Measurements from ENCODE around the gene SUSD4.

The SUSD4 gene

GRCh38 chr1:223231581-223231980 is 132.4 kb downstream of the SUSD4 start:
- Mint-ChIP-seq H3K27ac (no peak overlapping the region), H3K27me3 (peaks cover 27% of the 10 kb centered on the region), H3K9me3 (peaks cover 3% of the 10 kb centered on the region), H3K4me3 (no peak overlapping the region), H3K36me3 (no peaks in the 10 kb centered on the region), H3K4me1 (no peaks in the 10 kb centered on the region)
- ATAC-seq = no peak

DNA sequence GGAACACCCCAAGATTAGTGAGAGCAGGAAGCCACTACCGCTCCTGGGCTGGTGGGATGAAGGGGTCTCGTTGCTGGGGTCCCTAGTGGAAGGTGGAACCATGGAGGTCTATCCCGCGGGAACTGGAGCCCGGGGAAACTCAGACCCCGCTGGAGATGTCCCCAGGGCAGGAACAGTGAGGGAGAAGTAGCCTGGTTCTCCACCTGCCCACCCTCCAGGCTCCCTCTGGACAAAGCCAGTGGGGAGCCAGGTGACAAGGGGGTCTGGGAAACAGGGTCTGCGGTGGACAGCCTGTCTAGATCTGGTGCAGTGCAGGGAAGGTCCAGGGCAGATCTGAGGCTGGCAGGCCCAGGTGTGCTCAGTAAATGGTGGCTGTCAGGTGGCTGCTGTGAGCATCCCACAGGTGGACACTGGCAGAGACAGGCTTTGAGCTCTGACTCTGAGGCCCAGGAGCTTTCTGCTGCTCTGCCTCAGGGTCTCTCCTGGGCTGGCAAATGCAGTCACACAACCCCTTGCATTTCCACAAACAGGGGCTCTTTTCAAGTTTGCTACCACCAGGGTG is 132.9 kb downstream of the SUSD4 start:
- peaks cover 31% of the 10 kb centered on the region for H3K27me3 Mint-ChIP-seq
- no peaks in the 10 kb centered on the region for H3K36me3 Mint-ChIP-seq
- ATAC-seq = no peak
- H3K4me1 Mint-ChIP-seq = no peaks in the 10 kb centered on the region
- H3K4me3 Mint-ChIP-seq = no peak overlapping the region
- peaks cover 3% of the 10 kb centered on the region for H3K9me3 Mint-ChIP-seq
- H3K27ac Mint-ChIP-seq = no peak overlapping the region

DNA sequence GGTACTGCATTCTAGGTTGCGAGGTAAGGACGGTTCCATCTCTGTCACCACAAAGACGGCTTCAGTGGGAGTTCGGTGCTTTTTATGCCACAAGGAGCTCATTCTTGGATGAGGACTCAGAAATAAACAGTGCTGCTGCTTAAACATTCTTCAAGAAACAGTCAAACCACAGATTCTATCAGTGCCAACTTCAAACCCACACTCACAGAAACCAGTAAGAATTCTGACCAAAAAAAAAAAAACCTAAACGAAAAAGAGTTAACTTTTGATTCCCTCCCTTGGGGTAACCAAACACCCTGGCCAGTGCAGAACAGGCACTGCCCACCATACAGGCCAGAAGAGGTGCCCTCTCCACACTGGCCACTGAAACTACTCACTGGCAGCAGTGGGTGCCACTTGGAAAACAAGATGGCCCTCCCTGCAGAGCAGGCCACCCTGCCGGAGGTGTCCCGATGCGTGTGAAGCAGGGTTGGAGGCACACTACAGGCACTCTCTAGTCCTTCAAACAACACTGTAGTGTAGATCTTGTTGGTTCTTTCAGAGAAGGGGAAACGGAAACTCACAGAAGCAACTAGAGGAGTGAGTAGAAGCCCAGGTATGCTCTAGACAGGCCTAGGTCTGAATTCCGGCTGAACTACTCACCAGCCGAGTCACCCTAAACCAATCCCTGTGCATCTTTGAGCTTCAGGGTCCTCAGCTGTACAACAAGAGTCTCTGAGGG is 133.7 kb downstream of the SUSD4 start:
- no peaks in the 10 kb centered on the region for H3K4me1 Mint-ChIP-seq
- H3K27ac Mint-ChIP-seq = no peak overlapping the region
- H3K4me3 Mint-ChIP-seq = no peak overlapping the region
- peaks cover 39% of the 10 kb centered on the region for H3K27me3 Mint-ChIP-seq
- H3K9me3 Mint-ChIP-seq = no peaks in the 10 kb centered on the region
- no peak for ATAC-seq
- no peaks in the 10 kb centered on the region for H3K36me3 Mint-ChIP-seq

GRCh38 chr1:223229756-223230155 is 134.2 kb downstream of the SUSD4 start:
- no peak overlapping the region for H3K27ac Mint-ChIP-seq
- no peaks in the 10 kb centered on the region for H3K36me3 Mint-ChIP-seq
- peaks cover 45% of the 10 kb centered on the region for H3K27me3 Mint-ChIP-seq
- no peaks in the 10 kb centered on the region for H3K4me1 Mint-ChIP-seq
- ATAC-seq = no peak
- H3K4me3 Mint-ChIP-seq = no peak overlapping the region
- H3K9me3 Mint-ChIP-seq = no peaks in the 10 kb centered on the region

DNA sequence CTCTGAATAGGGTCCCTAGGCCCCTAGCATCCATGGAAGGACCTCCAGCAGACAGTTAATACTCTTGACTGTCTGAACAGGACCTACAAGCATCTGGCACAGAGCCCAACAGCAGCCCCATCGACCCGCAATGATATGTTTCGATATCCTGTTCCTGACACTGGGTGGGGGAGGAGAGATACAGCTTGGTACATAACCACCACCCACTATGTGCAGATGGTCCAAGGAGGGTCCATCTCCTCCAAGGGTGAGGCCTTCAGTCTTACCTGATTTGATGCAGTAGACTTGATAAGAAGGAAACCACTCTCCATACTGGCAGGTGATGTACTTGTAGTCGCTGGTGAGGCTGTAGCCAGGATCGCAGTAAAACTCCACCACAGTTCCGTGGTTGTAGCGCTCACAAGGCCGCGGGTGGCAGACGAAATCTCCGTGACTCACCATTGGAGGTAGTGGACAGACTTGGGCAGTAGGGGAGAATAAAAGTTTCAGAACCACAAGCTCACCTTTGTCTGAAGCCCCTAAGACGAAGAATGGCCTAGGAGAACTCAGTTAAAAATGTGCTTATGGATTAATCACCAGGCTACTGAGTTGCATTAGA is 134.9 kb downstream of the SUSD4 start:
- peaks cover 52% of the 10 kb centered on the region for H3K27me3 Mint-ChIP-seq
- ATAC-seq = no peak
- no peak overlapping the region for H3K4me3 Mint-ChIP-seq
- H3K36me3 Mint-ChIP-seq = no peaks in the 10 kb centered on the region
- H3K9me3 Mint-ChIP-seq = no peaks in the 10 kb centered on the region
- no peak overlapping the region for H3K27ac Mint-ChIP-seq
- no peaks in the 10 kb centered on the region for H3K4me1 Mint-ChIP-seq

GRCh38 chr1:223228201-223228600 is 135.8 kb downstream of the SUSD4 start:
- Mint-ChIP-seq H3K9me3 (no peaks in the 10 kb centered on the region), H3K27me3 (peaks cover 52% of the 10 kb centered on the region), H3K4me3 (no peak overlapping the region), H3K4me1 (no peaks in the 10 kb centered on the region), H3K27ac (no peak overlapping the region), H3K36me3 (no peaks in the 10 kb centered on the region)
- ATAC-seq = no peak

GRCh38 chr1:223227486-223228196 is 136.3 kb downstream of the SUSD4 start:
- H3K4me3 Mint-ChIP-seq = no peak overlapping the region
- no peaks in the 10 kb centered on the region for H3K4me1 Mint-ChIP-seq
- H3K9me3 Mint-ChIP-seq = no peaks in the 10 kb centered on the region
- no peak overlapping the region for H3K27ac Mint-ChIP-seq
- H3K27me3 Mint-ChIP-seq = peaks cover 52% of the 10 kb centered on the region
- H3K36me3 Mint-ChIP-seq = no peaks in the 10 kb centered on the region
- no peak for ATAC-seq

GRCh38 chr1:223227031-223227430 is 136.9 kb downstream of the SUSD4 start:
- Mint-ChIP-seq H3K27ac (no peak overlapping the region), H3K9me3 (no peaks in the 10 kb centered on the region), H3K36me3 (no peaks in the 10 kb centered on the region), H3K27me3 (peaks cover 52% of the 10 kb centered on the region), H3K4me1 (no peaks in the 10 kb centered on the region), H3K4me3 (no peak overlapping the region)
- no peak for ATAC-seq

DNA sequence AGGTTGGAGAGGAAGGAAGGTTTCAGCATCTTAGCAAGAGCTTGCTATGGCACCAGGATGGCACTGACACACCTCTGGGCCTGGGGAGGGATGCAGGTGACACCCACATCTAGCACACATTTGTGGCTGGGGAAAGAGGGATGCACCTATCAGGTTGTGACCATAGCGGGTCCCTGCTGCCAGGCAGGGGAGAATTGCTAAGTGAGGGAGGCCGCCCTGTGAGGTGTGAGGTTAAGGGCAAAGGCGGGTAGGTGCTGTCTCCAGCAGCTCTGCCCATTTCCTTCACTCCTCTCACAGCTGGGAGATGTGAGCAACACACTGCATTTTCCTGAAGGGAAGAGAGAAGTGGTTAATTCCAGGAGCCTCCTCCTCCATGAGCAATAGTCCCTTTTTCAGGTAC is 137.7 kb downstream of the SUSD4 start:
- Mint-ChIP-seq H3K4me3 (no peak overlapping the region), H3K27ac (no peak overlapping the region), H3K36me3 (no peaks in the 10 kb centered on the region), H3K4me1 (no peaks in the 10 kb centered on the region), H3K9me3 (no peaks in the 10 kb centered on the region), H3K27me3 (peaks cover 52% of the 10 kb centered on the region)
- no peak for ATAC-seq

- H3K27me3 Mint-ChIP-seq = peaks cover 46% of the 10 kb centered on the region
- no peaks in the 10 kb centered on the region for H3K4me1 Mint-ChIP-seq
- no peaks in the 10 kb centered on the region for H3K9me3 Mint-ChIP-seq
- no peak for ATAC-seq
- no peak overlapping the region for H3K27ac Mint-ChIP-seq
- H3K36me3 Mint-ChIP-seq = no peaks in the 10 kb centered on the region
- H3K4me3 Mint-ChIP-seq = no peak overlapping the region
These were observed 138.5 kb downstream of the SUSD4 start for GRCh38 chr1:223225481-223225880.

DNA sequence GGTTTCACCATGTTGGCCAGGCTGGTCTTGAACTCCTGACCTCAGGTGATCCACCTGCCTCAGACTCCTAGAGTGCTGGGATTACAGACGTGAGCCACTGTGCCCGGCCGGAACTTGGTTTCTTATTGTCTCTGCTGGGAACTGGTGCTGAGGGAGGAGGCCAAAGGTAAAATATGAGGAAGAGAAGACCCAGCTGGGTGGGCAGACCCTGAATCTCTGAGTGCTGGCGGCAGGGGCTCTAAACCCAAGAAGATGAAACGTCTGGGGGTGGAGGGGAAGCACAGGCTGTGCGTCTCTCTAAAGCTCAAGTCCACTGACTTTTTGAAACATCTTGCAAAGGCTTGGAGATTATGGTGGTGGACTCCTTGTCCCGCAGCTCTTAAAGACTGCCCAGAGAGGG is 138.9 kb downstream of the SUSD4 start:
- Mint-ChIP-seq H3K36me3 (no peaks in the 10 kb centered on the region), H3K4me3 (no peak overlapping the region), H3K4me1 (no peaks in the 10 kb centered on the region), H3K27ac (no peak overlapping the region), H3K27me3 (peaks cover 44% of the 10 kb centered on the region), H3K9me3 (no peaks in the 10 kb centered on the region)
- ATAC-seq = no peak

- Mint-ChIP-seq H3K4me1 (no peaks in the 10 kb centered on the region), H3K27ac (no peak overlapping the region), H3K4me3 (no peak overlapping the region), H3K36me3 (no peaks in the 10 kb centered on the region), H3K27me3 (peaks cover 44% of the 10 kb centered on the region), H3K9me3 (peaks cover 4% of the 10 kb centered on the region)
- peak; percentile 18 for ATAC-seq
These were observed 139.5 kb downstream of the SUSD4 start for GRCh38 chr1:223224465-223224864.

GRCh38 chr1:223223091-223223995 is 140.6 kb downstream of the SUSD4 start:
- no peak overlapping the region for H3K27ac Mint-ChIP-seq
- H3K36me3 Mint-ChIP-seq = no peaks in the 10 kb centered on the region
- ATAC-seq = no peak
- peaks cover 42% of the 10 kb centered on the region for H3K27me3 Mint-ChIP-seq
- H3K4me1 Mint-ChIP-seq = no peaks in the 10 kb centered on the region
- peaks cover 9% of the 10 kb centered on the region for H3K9me3 Mint-ChIP-seq
- H3K4me3 Mint-ChIP-seq = no peak overlapping the region

- Mint-ChIP-seq H3K36me3 (no peaks in the 10 kb centered on the region), H3K4me3 (no peak overlapping the region), H3K4me1 (no peaks in the 10 kb centered on the region), H3K27ac (no peak overlapping the region), H3K27me3 (peaks cover 32% of the 10 kb centered on the region), H3K9me3 (peaks cover 15% of the 10 kb centered on the region)
- ATAC-seq = no peak
These were observed 141.6 kb downstream of the SUSD4 start for GRCh38 chr1:223222377-223222776.

- Mint-ChIP-seq H3K27ac (no peak overlapping the region), H3K27me3 (peaks cover 26% of the 10 kb centered on the region), H3K36me3 (no peaks in the 10 kb centered on the region), H3K4me1 (no peaks in the 10 kb centered on the region), H3K9me3 (peaks cover 15% of the 10 kb centered on the region), H3K4me3 (no peak overlapping the region)
- ATAC-seq = no peak
These were observed 142.3 kb downstream of the SUSD4 start for GRCh38 chr1:223221686-223222085.
